Measurements from ENCODE around the gene TMEM209.

TMEM209 gene

GRCh38 chr7:130131191-130131834 is 73.9 kb downstream of the TMEM209 start:
- no peak overlapping the region for H3K27ac ChIP-seq (ENCODE audit: low read depth, low read length, poor library complexity, severe bottlenecking)
- no peaks in the 10 kb centered on the region for H3K27me3 ChIP-seq (ENCODE audit: insufficient read depth, low read length)
- no peak overlapping the region for H2AFZ ChIP-seq (ENCODE audit: low read length)
- no peak for TF ChIP-seq EZH2 (IDR thresholded peaks at IDR 0.05; ENCODE audit: borderline replicate concordance, low read length)
- TF ChIP-seq, protein P1, sequence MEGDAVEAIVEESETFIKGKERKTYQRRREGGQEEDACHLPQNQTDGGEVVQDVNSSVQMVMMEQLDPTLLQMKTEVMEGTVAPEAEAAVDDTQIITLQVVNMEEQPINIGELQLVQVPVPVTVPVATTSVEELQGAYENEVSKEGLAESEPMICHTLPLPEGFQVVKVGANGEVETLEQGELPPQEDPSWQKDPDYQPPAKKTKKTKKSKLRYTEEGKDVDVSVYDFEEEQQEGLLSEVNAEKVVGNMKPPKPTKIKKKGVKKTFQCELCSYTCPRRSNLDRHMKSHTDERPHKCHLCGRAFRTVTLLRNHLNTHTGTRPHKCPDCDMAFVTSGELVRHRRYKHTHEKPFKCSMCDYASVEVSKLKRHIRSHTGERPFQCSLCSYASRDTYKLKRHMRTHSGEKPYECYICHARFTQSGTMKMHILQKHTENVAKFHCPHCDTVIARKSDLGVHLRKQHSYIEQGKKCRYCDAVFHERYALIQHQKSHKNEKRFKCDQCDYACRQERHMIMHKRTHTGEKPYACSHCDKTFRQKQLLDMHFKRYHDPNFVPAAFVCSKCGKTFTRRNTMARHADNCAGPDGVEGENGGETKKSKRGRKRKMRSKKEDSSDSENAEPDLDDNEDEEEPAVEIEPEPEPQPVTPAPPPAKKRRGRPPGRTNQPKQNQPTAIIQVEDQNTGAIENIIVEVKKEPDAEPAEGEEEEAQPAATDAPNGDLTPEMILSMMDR (IDR thresholded peaks at IDR 0.05; ENCODE audit: low read length) = no peak
- no peaks in the 10 kb centered on the region for H3K79me2 ChIP-seq (ENCODE audit: insufficient read depth, low read length)
- no peaks in the 10 kb centered on the region for H3K4me1 ChIP-seq (ENCODE audit: insufficient read depth, low read length, severe bottlenecking)
- H3K4me3 ChIP-seq (ENCODE audit: low read depth, low read length, poor library complexity, severe bottlenecking) = no peak overlapping the region
- H3K9me2 ChIP-seq (ENCODE audit: low read depth, low read length) = no peaks in the 10 kb centered on the region
- H3K9ac ChIP-seq (ENCODE audit: low read length) = no peak overlapping the region
- H3K9me3 ChIP-seq (ENCODE audit: low read length) = no peaks in the 10 kb centered on the region
- H3K4me2 ChIP-seq (ENCODE audit: low read length) = no peak overlapping the region
- peaks cover 80% of the 10 kb centered on the region for H3K36me3 ChIP-seq (ENCODE audit: insufficient read depth, low read length)
- H4K20me1 ChIP-seq (ENCODE audit: insufficient read depth, low read length) = no peaks in the 10 kb centered on the region
- H3F3A ChIP-seq (ENCODE audit: insufficient read depth, low read length) = no peaks in the 10 kb centered on the region

DNA sequence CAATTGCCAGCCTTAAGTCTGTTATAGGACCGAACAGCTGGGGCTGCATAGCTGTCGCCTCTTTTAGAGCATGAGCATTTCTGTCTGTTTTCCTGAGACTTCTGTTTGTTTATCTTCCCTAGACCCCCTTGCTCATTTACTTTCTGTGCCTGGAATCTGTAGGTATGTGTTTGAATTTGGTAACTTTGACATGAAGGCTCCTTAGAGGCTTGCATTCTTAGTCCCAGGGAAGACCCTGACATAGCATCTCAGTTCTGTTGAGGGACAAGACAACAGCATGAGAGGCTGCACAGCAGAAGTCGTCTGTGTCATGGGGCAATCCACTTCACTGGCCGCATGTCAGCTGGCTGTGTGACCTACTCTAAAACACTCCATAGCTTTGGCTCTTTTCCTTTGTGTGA is 76.2 kb downstream of the TMEM209 start:
- no peak overlapping the region for H3K27ac ChIP-seq (ENCODE audit: low read depth, low read length, poor library complexity, severe bottlenecking)
- H2AFZ ChIP-seq (ENCODE audit: low read length) = no peak overlapping the region
- no peak overlapping the region for H3K9ac ChIP-seq (ENCODE audit: low read length)
- no peaks in the 10 kb centered on the region for H3K9me3 ChIP-seq (ENCODE audit: low read length)
- H3K9me2 ChIP-seq (ENCODE audit: low read depth, low read length) = no peaks in the 10 kb centered on the region
- no peaks in the 10 kb centered on the region for H4K20me1 ChIP-seq (ENCODE audit: insufficient read depth, low read length)
- no peaks in the 10 kb centered on the region for H3F3A ChIP-seq (ENCODE audit: insufficient read depth, low read length)
- H3K27me3 ChIP-seq (ENCODE audit: insufficient read depth, low read length) = no peaks in the 10 kb centered on the region
- H3K4me1 ChIP-seq (ENCODE audit: insufficient read depth, low read length, severe bottlenecking) = no peaks in the 10 kb centered on the region
- H3K4me3 ChIP-seq (ENCODE audit: low read depth, low read length, poor library complexity, severe bottlenecking) = no peak overlapping the region
- H3K79me2 ChIP-seq (ENCODE audit: insufficient read depth, low read length) = no peaks in the 10 kb centered on the region
- H3K4me2 ChIP-seq (ENCODE audit: low read length) = no peak overlapping the region
- H3K36me3 ChIP-seq (ENCODE audit: insufficient read depth, low read length) = peaks cover 85% of the 10 kb centered on the region
- TF ChIP-seq, protein P1 (IDR thresholded peaks at IDR 0.05; ENCODE audit: low read length) = no peak
- TF ChIP-seq EZH2 (IDR thresholded peaks at IDR 0.05; ENCODE audit: borderline replicate concordance, low read length) = no peak

GRCh38 chr7:130127821-130128317 is 77.3 kb downstream of the TMEM209 start:
- no peak overlapping the region for H3K4me2 ChIP-seq (ENCODE audit: low read length)
- H2AFZ ChIP-seq (ENCODE audit: low read length) = no peak overlapping the region
- no peak overlapping the region for H3K4me3 ChIP-seq (ENCODE audit: low read depth, low read length, poor library complexity, severe bottlenecking)
- no peaks in the 10 kb centered on the region for H3K9me3 ChIP-seq (ENCODE audit: low read length)
- no peak overlapping the region for H3K9ac ChIP-seq (ENCODE audit: low read length)
- H3K27ac ChIP-seq (ENCODE audit: low read depth, low read length, poor library complexity, severe bottlenecking) = no peak overlapping the region
- TF ChIP-seq, protein P1 (IDR thresholded peaks at IDR 0.05; ENCODE audit: low read length) = no peak
- TF ChIP-seq EZH2 (IDR thresholded peaks at IDR 0.05; ENCODE audit: borderline replicate concordance, low read length) = no peak
- H3K9me2 ChIP-seq (ENCODE audit: low read depth, low read length) = no peaks in the 10 kb centered on the region
- H4K20me1 ChIP-seq (ENCODE audit: insufficient read depth, low read length) = no peaks in the 10 kb centered on the region
- H3K79me2 ChIP-seq (ENCODE audit: insufficient read depth, low read length) = no peaks in the 10 kb centered on the region
- H3K4me1 ChIP-seq (ENCODE audit: insufficient read depth, low read length, severe bottlenecking) = no peaks in the 10 kb centered on the region
- H3F3A ChIP-seq (ENCODE audit: insufficient read depth, low read length) = no peaks in the 10 kb centered on the region
- no peaks in the 10 kb centered on the region for H3K27me3 ChIP-seq (ENCODE audit: insufficient read depth, low read length)
- H3K36me3 ChIP-seq (ENCODE audit: insufficient read depth, low read length) = peaks cover 85% of the 10 kb centered on the region
